HCT116 (cell line): Measurements from ENCODE around the gene CERT1. TPM values are rescaled to one million over a fixed set of nuclear protein-coding genes. Genes with fewer than 3 reads are reported as not detected.

Experiments
- ATAC-seq: fragments of 200-7000 bp; cut with Tn5 transposase; 2 replicates; pipeline ENCODE4 v1.9.1; 2020; ENCODE audit warnings: mild to moderate bottlenecking, moderate library complexity
- BruUV-seq: library from RNA; stranded (reverse); fragments of 400-500 nt; replicated peaks from 2 replicates; lab custom pipeline; 2021; lab: Mats Ljungman, UMichigan
- CTCF ChIA-PET: fragments of 300-600 bp; sonication (Branson Sonifier 250); formaldehyde crosslinking; loops from one replicate; lab custom pipeline; 2021; ENCODE audit warnings: antibody characterized with exemption; lab: Charles Lee
- POLR2A ChIA-PET: fragments of 300-600, 350-600 bp; sonication (Branson Sonifier 250); formaldehyde crosslinking; loops from one replicate; lab custom pipeline; 2021; ENCODE audit warnings: antibody characterized with exemption; lab: Charles Lee
- RAD21 ChIA-PET, 2 experiments: fragments of 300-600 bp; sonication (Branson Sonifier 250); formaldehyde crosslinking; loops; one replicate each; lab custom pipeline; 2023; ENCODE audit warnings: low total read pairs in 2 of 2; ENCODE audit not compliant: uncharacterized antibody in 2 of 2, unreplicated experiment in 2 of 2, low non-redundant PET in 1 of 2; lab: Charles Lee
- DNase-seq: peaks from one replicate; pipeline ENCODE4 v3.0.0-alpha.2; 2010; ENCODE audit warnings: low read depth, low spot score
- H2AFZ ChIP-seq: fragments of 200-600 bp; shearing (Covaris generic), sonication (generic); 2 replicates; pipeline ENCODE4 v1.6.1; 2017; ENCODE audit warnings: low read depth, mixed run types, mixed read lengths, antibody characterized with exemption, low read length; ENCODE audit not compliant: poor library complexity, severe bottlenecking
- H3K27ac ChIP-seq: 2 replicates; pipeline ENCODE4 v1.5.1; 2012; ENCODE audit warnings: low read depth, low read length
- H3K27me3 ChIP-seq: fragments of 200-600 bp; sonication (generic); 2 replicates; pipeline ENCODE4 v1.6.1; 2016; ENCODE audit warnings: mixed run types, low read length, mixed read lengths; ENCODE audit not compliant: insufficient read depth
- H3K36me3 ChIP-seq, 2 experiments: fragments of 200-500 bp in 1 of 2; fragments of 200-600 bp in 1 of 2; sonication (Bioruptor generic) in 1 of 2; sonication (generic) in 1 of 2; 2 replicates each; pipeline versions ENCODE4 v1.5.1 to v1.6.1; 2014 to 2016; ENCODE audit warnings: low read length in 2 of 2, inconsistent platforms in 1 of 2, mixed read lengths in 1 of 2, mixed run types in 1 of 2; ENCODE audit not compliant: insufficient read depth in 2 of 2, control insufficient read depth in 1 of 2
- H3K4me1 ChIP-seq, 2 experiments: fragments of 200-600 bp in 1 of 2; sonication (generic) in 1 of 2; 2 replicates each; pipeline versions ENCODE4 v1.5.1 to v1.6.1; 2012 to 2017; ENCODE audit warnings: low read length in 2 of 2, inconsistent platforms in 1 of 2, mild to moderate bottlenecking in 1 of 2, mixed read lengths in 1 of 2, mixed run types in 1 of 2, moderate library complexity in 1 of 2; ENCODE audit not compliant: insufficient read depth in 2 of 2, control insufficient read depth in 1 of 2
- H3K4me2 ChIP-seq: fragments of 200-600 bp; sonication (generic); 2 replicates; pipeline ENCODE4 v1.6.1; 2017; ENCODE audit warnings: mixed run types, low read length, mixed read lengths
- H3K4me3 ChIP-seq, 2 experiments: fragments of 200-600 bp in 1 of 2; sonication (generic) in 1 of 2; replicated peaks in 1 of 2; 2 replicates each; pipeline ENCODE4 v1.5.1; 2011 to 2016; ENCODE audit warnings: low read length in 2 of 2, control low read depth in 1 of 2, low read depth in 1 of 2, mild to moderate bottlenecking in 1 of 2, mixed read lengths in 1 of 2, mixed run types in 1 of 2
- H3K79me2 ChIP-seq: fragments of 200-600 bp; sonication (generic); 2 replicates; pipeline ENCODE4 v1.6.1; 2017; ENCODE audit warnings: mild to moderate bottlenecking, mixed run types, low read length, moderate library complexity, mixed read lengths; ENCODE audit not compliant: insufficient read depth
- H3K9ac ChIP-seq: fragments of 200-600 bp; sonication (generic); 2 replicates; pipeline ENCODE4 v1.6.1; 2016; ENCODE audit warnings: low read length, mixed read lengths
- H3K9me2 ChIP-seq: fragments of 200-600 bp; sonication (generic), shearing (Covaris generic); 2 replicates; pipeline ENCODE4 v1.6.1; 2017; ENCODE audit warnings: mixed run types, mild to moderate bottlenecking, moderate library complexity; ENCODE audit not compliant: insufficient read depth
- H3K9me3 ChIP-seq, 2 experiments: fragments of 200-500 bp in 1 of 2; fragments of 200-600 bp in 1 of 2; sonication (Bioruptor generic) in 1 of 2; sonication (generic) in 1 of 2; 2 replicates each; pipeline ENCODE4 v1.6.1; 2014 to 2017; ENCODE audit warnings: low read length in 2 of 2, mixed read lengths in 2 of 2, inconsistent platforms in 1 of 2, low read depth in 1 of 2, mild to moderate bottlenecking in 1 of 2, mixed run types in 1 of 2, moderate library complexity in 1 of 2; ENCODE audit not compliant: control insufficient read depth in 1 of 2, insufficient read depth in 1 of 2
- H4K20me1 ChIP-seq: fragments of 200-600 bp; sonication (generic), shearing (Covaris generic); 2 replicates; pipeline ENCODE4 v1.6.1; 2017; ENCODE audit warnings: mixed run types, mild to moderate bottlenecking, moderate library complexity; ENCODE audit not compliant: insufficient read depth
- CBX3 ChIP-seq: IDR thresholded peaks from 2 replicates; pipeline ENCODE4 v1.6.1; 2012; ENCODE audit warnings: low read depth
- EZH2phosphoT487 ChIP-seq: fragments of 200-600 bp; IDR thresholded peaks from 2 replicates; pipeline ENCODE4 v1.6.1; 2018; ENCODE audit warnings: antibody characterized with exemption, borderline replicate concordance
- FOSL1 ChIP-seq: IDR thresholded peaks from 2 replicates; pipeline ENCODE4 v1.6.1; 2012; ENCODE audit warnings: low read depth
- POLR2A ChIP-seq: IDR thresholded peaks from 2 replicates; pipeline ENCODE4 v1.7.0; 2011; ENCODE audit warnings: borderline replicate concordance; ENCODE audit not compliant: insufficient read depth, insufficient read length; ENCODE audit errors: extremely low read depth
- POLR2AphosphoS5 ChIP-seq: IDR thresholded peaks from 2 replicates; pipeline ENCODE4 v1.6.1; 2011; ENCODE audit warnings: mild to moderate bottlenecking, low read depth, low read length, moderate library complexity
- RAD21 ChIP-seq: IDR thresholded peaks from 2 replicates; pipeline ENCODE4 v1.6.1; 2012; ENCODE audit warnings: low read depth, mild to moderate bottlenecking
- REST ChIP-seq: IDR thresholded peaks from 2 replicates; pipeline ENCODE4 v1.6.1; 2012; ENCODE audit warnings: low read depth
- SIN3A ChIP-seq: IDR thresholded peaks from 2 replicates; pipeline ENCODE4 v1.6.1; 2012; ENCODE audit warnings: low read depth
- SRF ChIP-seq: IDR thresholded peaks from 2 replicates; pipeline ENCODE4 v1.6.1; 2012; ENCODE audit warnings: low read depth
- TCF7L2 ChIP-seq: IDR thresholded peaks from 2 replicates; pipeline ENCODE4 v1.7.0; 2011; ENCODE audit warnings: borderline replicate concordance, inconsistent platforms; ENCODE audit not compliant: insufficient read depth, insufficient read length; ENCODE audit errors: extremely low read depth
- YY1 ChIP-seq: IDR thresholded peaks from 2 replicates; pipeline ENCODE4 v1.6.1; 2011; ENCODE audit warnings: low read length, low read depth, moderate library complexity, mild to moderate bottlenecking; ENCODE audit not compliant: insufficient replicate concordance; ENCODE audit errors: extremely low read depth
- ZFX ChIP-seq: fragments of 450-650 bp; IDR thresholded peaks from 2 replicates; pipeline ENCODE4 v1.6.1; 2017
- intact Hi-C: fragments of 100-400 bp; cut with micrococcal nuclease; formaldehyde crosslinking; loops from 2 replicates; pipeline ENCODE4 v1.10.0; 2022
- total RNA-seq: library from RNA; stranded (reverse); gene quantifications from one replicate; pipeline ENCODE4 v1.2.1, GENCODE V29; 2021; ENCODE audit not compliant: unreplicated experiment

CERT1 gene
- total RNA-seq, 1 experiment from 2014 or later, result 22.8 TPM

DNA sequence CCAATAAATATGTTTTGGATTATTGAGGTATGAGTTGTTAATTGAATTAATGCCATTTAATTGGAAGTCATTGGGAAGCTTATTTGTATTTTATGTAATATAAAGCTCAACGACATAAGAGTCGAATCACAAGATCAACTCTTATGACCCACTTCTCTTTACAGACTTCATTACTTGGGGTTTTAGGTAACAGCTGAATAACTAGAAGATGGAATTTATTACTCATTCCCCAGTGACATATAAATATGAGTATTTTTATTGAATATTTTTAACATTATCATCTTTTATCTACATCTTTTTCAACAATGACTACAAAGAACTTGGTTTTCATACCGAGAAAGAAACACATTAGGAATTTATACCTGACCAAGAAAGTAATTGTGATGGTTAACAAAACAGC lies 153.3 kb downstream of the CERT1 start:
- Histone ChIP-seq H3K4me1 (no peaks in the 10 kb centered on the region), H3K27me3 (no peaks in the 10 kb centered on the region), H3K9me3 (no peaks in the 10 kb centered on the region), H3K27ac (no peak overlapping the region), H3K36me3 (peaks cover 56 to 63% of the 10 kb centered on the region in 2 experiments), H3K4me2 (no peak overlapping the region), H3K79me2 (no peaks in the 10 kb centered on the region), H3K9ac (no peak overlapping the region), H3K4me3 (no peak overlapping the region), H2AFZ (no peak overlapping the region), H4K20me1 (no peaks in the 10 kb centered on the region), H3K9me2 (no peaks in the 10 kb centered on the region)
- intact Hi-C loops, result no loop called here
- RAD21 ChIA-PET, result no interaction called here
- CTCF ChIA-PET, result no interaction called here
- TF ChIP-seq SRF, result no peak
- TF ChIP-seq YY1, result no peak
- TF ChIP-seq REST, result no peak
- no peak for TF ChIP-seq POLR2A
- TF ChIP-seq CBX3, result no peak
- TF ChIP-seq FOSL1, result no peak
- TF ChIP-seq RAD21, result no peak
- TF ChIP-seq POLR2AphosphoS5, result no peak
- TF ChIP-seq TCF7L2, result no peak
- no peak for TF ChIP-seq EZH2phosphoT487
- no peak for TF ChIP-seq ZFX
- no peak for TF ChIP-seq SIN3A
- ATAC-seq (no peak), DNase-seq (no peak)
- BruUV-seq, result no TSS peak
- POLR2A ChIA-PET, result no interaction called here
